Kidney epithelial cell (primary cell): ENCODE data around the gene VTI1A. TPM values are rescaled to one million over a fixed set of nuclear protein-coding genes. Genes with fewer than 3 reads are reported as not detected.
"Not testable (repeated sequence)": the region's sequence is repeated elsewhere in the genome, so short reads cannot be mapped to it uniquely, and the experiment has no call there.

Source experiments
- DNase-seq: peaks from one replicate; pipeline ENCODE4 v3.0.0-alpha.2; 2010; ENCODE audit warnings: low read depth
- H3K27me3 ChIP-seq: 2 replicates; pipeline ENCODE4 v1.6.0; 2011; ENCODE audit warnings: low read length; ENCODE audit not compliant: control insufficient read depth, insufficient read depth
- H3K36me3 ChIP-seq: 2 replicates; pipeline ENCODE4 v1.5.1; 2011; ENCODE audit warnings: low read length; ENCODE audit not compliant: control insufficient read depth, insufficient read depth
- H3K4me3 ChIP-seq: 2 replicates; pipeline ENCODE4 v1.5.1; 2011; ENCODE audit warnings: low read depth, mild to moderate bottlenecking, control low read depth, low read length
- CTCF ChIP-seq: IDR thresholded peaks from 2 replicates; pipeline ENCODE4 v1.5.1; 2011; ENCODE audit warnings: mild to moderate bottlenecking, moderate library complexity, low read length, control low read depth, inconsistent platforms; ENCODE audit not compliant: insufficient read depth, poor library complexity, severe bottlenecking
- total RNA-seq: library from RNA; depleted of rRNA; stranded (reverse); fragments of >200 nt; gene quantifications from 2 replicates; pipeline ENCODE4 v1.2.3, GENCODE V29; 2015

The VTI1A gene
- total RNA-seq, 1 donor from 2014 or later: 45.7 TPM

- Histone ChIP-seq H3K4me3 (no peak overlapping the region), H3K27me3 (no peaks in the 10 kb centered on the region), H3K36me3 (no peaks in the 10 kb centered on the region)
- TF ChIP-seq CTCF: no peak
- DNase-seq: no peak
Observed at GRCh38 chr10:112724404-112724991, 277.5 kb downstream of the VTI1A start.

- Histone ChIP-seq H3K4me3 (no peak overlapping the region), H3K36me3 (no peaks in the 10 kb centered on the region), H3K27me3 (no peaks in the 10 kb centered on the region)
- no peak for TF ChIP-seq CTCF
- DNase-seq: no peak
Observed at GRCh38 chr10:112728118-112728883, 281.3 kb downstream of the VTI1A start.

GRCh38 chr10:112728997-112729396, 282.0 kb downstream of the VTI1A start:
- no peaks in the 10 kb centered on the region for H3K27me3 ChIP-seq
- no peaks in the 10 kb centered on the region for H3K36me3 ChIP-seq
- TF ChIP-seq CTCF: no peak
- no peak for DNase-seq
- no peak overlapping the region for H3K4me3 ChIP-seq

- H3K36me3 ChIP-seq, DNase-seq, H3K4me3 ChIP-seq, H3K27me3 ChIP-seq: not testable (repeated sequence)
Observed at GRCh38 chr10:112731450-112731849, 284.4 kb downstream of the VTI1A start.

- Histone ChIP-seq H3K4me3 (no peak overlapping the region), H3K36me3 (no peaks in the 10 kb centered on the region), H3K27me3 (no peaks in the 10 kb centered on the region)
- no peak for TF ChIP-seq CTCF
- no peak for DNase-seq
Observed at GRCh38 chr10:112732277-112732921, 285.4 kb downstream of the VTI1A start.

- TF ChIP-seq CTCF: no peak
- DNase-seq: no peak
- Histone ChIP-seq H3K36me3 (no peaks in the 10 kb centered on the region), H3K27me3 (no peaks in the 10 kb centered on the region), H3K4me3 (no peak overlapping the region)
Observed at GRCh38 chr10:112735041-112735695, 288.2 kb downstream of the VTI1A start.
